Measurements from ENCODE around the gene FOSB. TPM values are rescaled to one million over a fixed set of nuclear protein-coding genes. Genes with fewer than 3 reads are reported as not detected.

The FOSB gene
- total and polyA plus RNA-seq, 2 donors (not counting 3 experiments of a cell fraction or from before 2014, with no cell fraction given), result 2.0 to 10.7 TPM

GRCh38 chr19:45524575-45525129 lies 56.9 kb downstream of the FOSB start:
- FAIRE-seq (no peak), DNase-seq (ENCODE audit: low read depth, low spot score) (no peak)
- Histone ChIP-seq H3K27ac (ENCODE audit: insufficient read depth, low read depth, low read length) (no peak overlapping the region), H3K9ac (replicated peaks; ENCODE audit: extremely low read depth, insufficient read depth, low read length) (no peak overlapping the region), H3K9me3 (replicated peaks; ENCODE audit: control insufficient read depth, insufficient read depth, low read length) (no peaks in the 10 kb centered on the region), H3K27me3 (ENCODE audit: control insufficient read depth in 2 of 2, insufficient read depth in 2 of 2, low read length in 2 of 2) (no peaks in the 10 kb centered on the region), H2AFZ (ENCODE audit: low read depth, low read length) (no peak overlapping the region), H3K4me3 (replicated peaks in 1 of 3; ENCODE audit: insufficient read depth in 1 of 3, low read depth in 1 of 3, low read length in 3 of 3) (no peak overlapping the region), H3K79me2 (ENCODE audit: control insufficient read depth, insufficient read depth, low read length) (peaks cover 1% of the 10 kb centered on the region), H3K4me2 (ENCODE audit: insufficient read depth, low read length) (no peak overlapping the region), H3K36me3 (ENCODE audit: control insufficient read depth in 2 of 2, extremely low read depth in 1 of 2, insufficient read depth in 2 of 2, low read length in 2 of 2) (peaks cover 12 to 33% of the 10 kb centered on the region in 2 experiments), H4K20me1 (replicated peaks; ENCODE audit: control insufficient read depth, extremely low read depth, insufficient read depth, low read length) (no peaks in the 10 kb centered on the region), H3K4me1 (ENCODE audit: control insufficient read depth, extremely low read depth, insufficient read depth, low read length) (no peaks in the 10 kb centered on the region), H3K9me1 (replicated peaks; ENCODE audit: control insufficient read depth, extremely low read depth, insufficient read depth, low read length) (no peaks in the 10 kb centered on the region)
- dilution Hi-C loops (cut with MboI; ENCODE audit: extremely low pct_ligation_motif_present, low sequenced_read_pairs) (no loop called here), intact Hi-C loops (cut with micrococcal nuclease) (no loop called here)
- no peak for TF ChIP-seq POLR2AphosphoS5 (IDR thresholded peaks at IDR 0.05; ENCODE audit: insufficient read depth, low read depth, low read length)
- TF ChIP-seq FOS (IDR thresholded peaks at IDR 0.05; ENCODE audit: borderline replicate concordance, insufficient read depth, low read length), result no peak
- TF ChIP-seq EZH2 (IDR thresholded peaks at IDR 0.05; ENCODE audit: borderline replicate concordance, low read depth, low read length, severe bottlenecking), result no peak
- TF ChIP-seq POLR2A (IDR thresholded peaks at IDR 0.05; ENCODE audit: low read depth, low read length), result no peak
- TF ChIP-seq MAX (IDR thresholded peaks at IDR 0.05; ENCODE audit: insufficient read depth, insufficient read length), result no peak
- TF ChIP-seq GATA2 (IDR thresholded peaks at IDR 0.05; ENCODE audit: insufficient read depth, insufficient read length, low read depth, low read length), result no peak
- TF ChIP-seq JUN (IDR thresholded peaks at IDR 0.05; ENCODE audit: borderline replicate concordance, insufficient read depth, insufficient read length, low read depth), result no peak
- no peak for TF ChIP-seq MYC (IDR thresholded peaks at IDR 0.05; ENCODE audit: low read depth, low read length)
- ChIA-PET POLR2A (no interaction called here), CTCF (interaction anchor here (1.3 to 2.9 kb wide), 2 partner anchors 34 to 118 kb away, joined by 6 to 13 read pairs; no protein-coding TSS in a partner anchor)
- no TSS peak for BruUV-seq (replicated peaks)

Small RNA genes within 50 kb of the gene (microRNA-seq; reads per million reads assigned to microRNA genes)
- gene MIR6088 (ENCODE audit: borderline number of aligned reads, borderline replicate concordance), result not detected

Small RNA genes within 50 kb of the gene (small RNA-seq; reads per million reads assigned to genes)
- not detected for gene MIR6088 (ENCODE audit: insufficient read depth, insufficient read length, low read depth, low replicate concordance)

Other genes starting within 250 kb of the FOSB start
- gene EXOC3L2, start 222.6 kb upstream of the FOSB start, total RNA-seq, result 0.66 and 1.2 TPM in 2 replicates
- gene EXOC3L2, start 222.6 kb upstream of the FOSB start, polyA plus RNA-seq, result 1.7 and 1.8 TPM in 2 replicates
- 50.0 and 51.6 TPM in 2 replicates for gene MARK4, start 216.7 kb upstream of the FOSB start, total RNA-seq
- gene MARK4, start 216.7 kb upstream of the FOSB start, polyA plus RNA-seq, result 13.9 and 14.4 TPM in 2 replicates
- gene CKM, start 145.1 kb upstream of the FOSB start, total RNA-seq, result not detected in 2 replicates
- gene CKM, start 145.1 kb upstream of the FOSB start, polyA plus RNA-seq, result not detected in 2 replicates
- gene KLC3, start 127.2 kb upstream of the FOSB start, total RNA-seq, result not detected in 2 replicates
- gene KLC3, start 127.2 kb upstream of the FOSB start, polyA plus RNA-seq, result not detected in 2 replicates
- gene ERCC2, start 97.4 kb upstream of the FOSB start, total RNA-seq, result 55.4 and 59.9 TPM in 2 replicates
- gene ERCC2, start 97.4 kb upstream of the FOSB start, polyA plus RNA-seq, result 61.8 and 79.6 TPM in 2 replicates
- gene PPP1R13L, start 62.9 kb upstream of the FOSB start, total RNA-seq, result 77.4 and 84.4 TPM in 2 replicates
- gene PPP1R13L, start 62.9 kb upstream of the FOSB start, polyA plus RNA-seq, result 27.8 and 28.5 TPM in 2 replicates
- 18.0 and 19.5 TPM in 2 replicates for gene POLR1G, start 61.4 kb upstream of the FOSB start, total RNA-seq
- 6.6 and 6.7 TPM in 2 replicates for gene POLR1G, start 61.4 kb upstream of the FOSB start, polyA plus RNA-seq
- gene ERCC1, start 44.1 kb upstream of the FOSB start, total RNA-seq, result 81.8 and 82.6 TPM in 2 replicates
- gene ERCC1, start 44.1 kb upstream of the FOSB start, polyA plus RNA-seq, result 126 and 146 TPM in 2 replicates
- gene RTN2, start 29.1 kb downstream of the FOSB start, total RNA-seq, result 12.0 and 12.9 TPM in 2 replicates
- gene RTN2, start 29.1 kb downstream of the FOSB start, polyA plus RNA-seq, result 21.0 and 22.5 TPM in 2 replicates
- gene PPM1N, start 30.4 kb downstream of the FOSB start, total RNA-seq, result 0.40 and 0.81 TPM in 2 replicates
- gene PPM1N, start 30.4 kb downstream of the FOSB start, polyA plus RNA-seq, result 0.48 and 0.59 TPM in 2 replicates
- 154 and 186 TPM in 2 replicates for gene VASP, start 39.5 kb downstream of the FOSB start, total RNA-seq
- 94.3 and 126 TPM in 2 replicates for gene VASP, start 39.5 kb downstream of the FOSB start, polyA plus RNA-seq
- gene OPA3, start 116.8 kb downstream of the FOSB start, total RNA-seq, result 13.8 and 15.4 TPM in 2 replicates
- 16.0 and 17.1 TPM in 2 replicates for gene OPA3, start 116.8 kb downstream of the FOSB start, polyA plus RNA-seq
- gene GPR4, start 134.2 kb downstream of the FOSB start, total RNA-seq, result 26.7 and 30.3 TPM in 2 replicates
- 13.4 and 17.9 TPM in 2 replicates for gene GPR4, start 134.2 kb downstream of the FOSB start, polyA plus RNA-seq
- 27.4 and 28.9 TPM in 2 replicates for gene EML2, start 171.4 kb downstream of the FOSB start, total RNA-seq
- 23.3 and 23.8 TPM in 2 replicates for gene EML2, start 171.4 kb downstream of the FOSB start, polyA plus RNA-seq
- not detected in 2 replicates for gene GIPR, start 200.2 kb downstream of the FOSB start, total RNA-seq
- not detected in 2 replicates for gene GIPR, start 200.2 kb downstream of the FOSB start, polyA plus RNA-seq
- 519 and 532 TPM in 2 replicates for gene SNRPD2, start 224.0 kb downstream of the FOSB start, total RNA-seq
- gene SNRPD2, start 224.0 kb downstream of the FOSB start, polyA plus RNA-seq, result 406 and 512 TPM in 2 replicates
- gene QPCTL, start 224.7 kb downstream of the FOSB start, total RNA-seq, result 15.3 and 17.6 TPM in 2 replicates
- gene QPCTL, start 224.7 kb downstream of the FOSB start, polyA plus RNA-seq, result 22.5 and 26.0 TPM in 2 replicates

All from endothelial cell of umbilical vein (primary cell).